Measurements from ENCODE around the gene COL8A2.
"Not testable (repeated sequence)": the region's sequence is repeated elsewhere in the genome, so short reads cannot be mapped to it uniquely, and the experiment has no call there.

COL8A2 gene

GRCh38 chr1:36125129-36125991 is at the start of gene COL8A2:
Gene COL8A2 (minus strand): TSS chr1:36125222. CDS start chr1:36100242, 24,980 bp downstream.
- DNase-seq, result no peak

GRCh38 chr1:36174713-36175112 is 49.7 kb upstream of the COL8A2 start:
- DNase-seq, result peak; percentile 65

GRCh38 chr1:36172983-36173382 is 48.0 kb upstream of the COL8A2 start:
- no peak for DNase-seq

- no peak for DNase-seq
These were observed 47.2 kb upstream of the COL8A2 start for GRCh38 chr1:36172017-36172747.

GRCh38 chr1:36170643-36171412 is 45.8 kb upstream of the COL8A2 start:
- no peak for DNase-seq

GRCh38 chr1:36168514-36168913 is 43.5 kb upstream of the COL8A2 start:
- no peak for DNase-seq

- DNase-seq, result no peak
These were observed 42.2 kb upstream of the COL8A2 start for GRCh38 chr1:36166938-36167905.

- no peak for DNase-seq
These were observed 41.1 kb upstream of the COL8A2 start for GRCh38 chr1:36166136-36166535.

- no peak for DNase-seq
These were observed 40.1 kb upstream of the COL8A2 start for GRCh38 chr1:36165145-36165544.

- DNase-seq, result no peak
These were observed 39.3 kb upstream of the COL8A2 start for GRCh38 chr1:36164361-36164760.

GRCh38 chr1:36163426-36163825 is 38.4 kb upstream of the COL8A2 start:
- DNase-seq, result no peak

- DNase-seq, result no peak
These were observed 37.7 kb upstream of the COL8A2 start for GRCh38 chr1:36162680-36163239.

- DNase-seq, result no peak
These were observed 36.9 kb upstream of the COL8A2 start for GRCh38 chr1:36161641-36162531.

GRCh38 chr1:36160949-36161485 is 36.0 kb upstream of the COL8A2 start:
- DNase-seq, result no peak

- no peak for DNase-seq
These were observed 35.4 kb upstream of the COL8A2 start for GRCh38 chr1:36160388-36160948.

GRCh38 chr1:36159614-36160387 is 34.8 kb upstream of the COL8A2 start:
- no peak for DNase-seq

GRCh38 chr1:36158827-36159252 is 33.8 kb upstream of the COL8A2 start:
- not testable (repeated sequence) for DNase-seq

GRCh38 chr1:36157973-36158826 is 33.2 kb upstream of the COL8A2 start:
- no peak for DNase-seq
